Urothelium cell line (cell line): Measurements from ENCODE around the gene CLTB.
A peak's percentile ranks its signal among the peaks of the same experiment; 100 is the strongest.

ENCODE experiments used
- DNase-seq: peaks from one replicate; pipeline ENCODE4 v3.0.0; 2011; ENCODE audit warnings: low spot score, mixed read lengths
- FAIRE-seq: peaks from 2 replicates; lab custom pipeline; 2011; peaks lifted over from hg19 to GRCh38; lab: Jason Lieb, UNC

Gene CLTB

GRCh38 chr5:176383961-176384360 is 32.4 kb downstream of the CLTB start:
- DNase-seq (no peak), FAIRE-seq (no peak)

DNA sequence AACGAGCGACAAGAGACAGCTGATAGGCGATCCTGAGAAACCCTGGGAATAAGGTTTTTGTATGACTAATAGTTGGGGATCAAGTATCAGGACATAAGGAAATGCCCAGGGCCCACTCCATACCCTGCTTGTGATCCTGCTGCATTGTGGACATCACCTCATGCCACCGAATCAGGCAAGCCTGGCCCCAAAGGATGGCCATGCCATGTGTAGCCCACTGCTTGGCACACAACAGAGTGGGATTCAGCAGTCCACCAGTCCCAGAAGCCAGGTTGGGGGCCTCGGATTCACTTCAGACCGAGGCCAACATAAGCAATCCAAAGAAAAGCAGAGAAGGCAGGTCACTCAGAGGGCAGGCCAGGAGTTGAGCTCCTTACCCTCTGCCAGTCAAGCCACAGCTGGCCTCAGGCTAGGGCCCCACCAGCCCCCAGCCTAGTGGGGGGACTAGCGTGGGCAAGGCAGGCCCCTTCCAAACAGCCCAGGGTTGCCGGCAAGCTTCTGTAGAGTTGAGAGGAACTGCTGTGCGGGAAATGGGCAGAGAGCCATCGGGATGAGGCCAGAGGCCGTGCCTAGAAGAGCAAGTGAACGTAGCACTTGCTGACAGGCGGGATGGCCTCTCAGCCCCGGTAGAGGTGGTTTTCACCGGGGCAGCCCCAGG is 33.0 kb downstream of the CLTB start:
- no peak for FAIRE-seq
- DNase-seq: no peak

DNA sequence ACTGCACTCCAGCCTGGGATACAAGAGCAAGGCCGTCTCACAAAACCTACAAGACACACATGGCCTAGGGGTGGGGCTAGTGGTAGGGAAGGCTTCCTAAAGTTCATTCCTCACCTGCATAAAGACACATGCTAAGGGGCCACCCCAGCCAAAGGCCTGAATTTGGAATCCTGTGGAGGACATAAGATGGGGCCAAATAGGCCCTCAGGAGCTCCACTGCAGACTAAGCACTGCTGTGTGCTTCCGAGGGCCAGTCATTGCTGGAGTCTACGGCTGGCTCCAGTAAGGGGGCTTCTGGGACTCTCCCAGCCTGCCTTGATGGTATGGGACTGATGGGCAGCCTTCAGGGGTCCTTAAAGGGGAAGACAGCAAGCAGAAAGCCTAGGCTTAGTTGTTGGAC is 33.6 kb downstream of the CLTB start:
- DNase-seq (no peak), FAIRE-seq (no peak)

- DNase-seq (no peak), FAIRE-seq (no peak)
These were observed 34.4 kb downstream of the CLTB start for GRCh38 chr5:176381979-176382378.

GRCh38 chr5:176381423-176381822 is 34.9 kb downstream of the CLTB start:
- FAIRE-seq (no peak), DNase-seq (no peak)

GRCh38 chr5:176379881-176380280 is 36.5 kb downstream of the CLTB start:
- DNase-seq (no peak), FAIRE-seq (no peak)

- DNase-seq: no peak
- FAIRE-seq: no peak
These were observed 43.1 kb downstream of the CLTB start for GRCh38 chr5:176373100-176373818.

GRCh38 chr5:176371621-176372539 is 44.5 kb downstream of the CLTB start:
- FAIRE-seq (no peak), DNase-seq (no peak)

GRCh38 chr5:176369934-176370711 is 46.2 kb downstream of the CLTB start:
- FAIRE-seq (no peak), DNase-seq (no peak)

DNA sequence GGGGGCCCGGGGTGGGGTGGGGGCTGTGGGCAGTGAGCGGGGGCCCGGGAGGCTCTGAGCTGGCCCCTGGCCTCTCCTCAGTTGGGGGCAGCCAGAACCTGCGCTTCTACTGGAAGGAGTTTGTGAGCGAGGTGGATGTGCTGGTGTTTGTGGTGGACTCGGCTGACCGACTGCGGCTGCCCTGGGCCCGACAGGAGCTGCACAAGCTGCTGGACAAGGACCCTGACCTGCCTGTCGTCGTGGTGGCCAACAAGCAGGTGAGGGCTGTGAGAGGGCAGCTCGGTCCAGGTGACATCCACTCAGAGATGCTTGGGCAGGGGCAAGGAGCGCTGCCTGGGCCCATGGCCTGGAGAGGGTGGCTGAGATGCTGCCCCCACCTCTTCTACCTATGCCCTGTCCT is 47.6 kb downstream of the CLTB start:
- DNase-seq: no peak
- no peak for FAIRE-seq

DNA sequence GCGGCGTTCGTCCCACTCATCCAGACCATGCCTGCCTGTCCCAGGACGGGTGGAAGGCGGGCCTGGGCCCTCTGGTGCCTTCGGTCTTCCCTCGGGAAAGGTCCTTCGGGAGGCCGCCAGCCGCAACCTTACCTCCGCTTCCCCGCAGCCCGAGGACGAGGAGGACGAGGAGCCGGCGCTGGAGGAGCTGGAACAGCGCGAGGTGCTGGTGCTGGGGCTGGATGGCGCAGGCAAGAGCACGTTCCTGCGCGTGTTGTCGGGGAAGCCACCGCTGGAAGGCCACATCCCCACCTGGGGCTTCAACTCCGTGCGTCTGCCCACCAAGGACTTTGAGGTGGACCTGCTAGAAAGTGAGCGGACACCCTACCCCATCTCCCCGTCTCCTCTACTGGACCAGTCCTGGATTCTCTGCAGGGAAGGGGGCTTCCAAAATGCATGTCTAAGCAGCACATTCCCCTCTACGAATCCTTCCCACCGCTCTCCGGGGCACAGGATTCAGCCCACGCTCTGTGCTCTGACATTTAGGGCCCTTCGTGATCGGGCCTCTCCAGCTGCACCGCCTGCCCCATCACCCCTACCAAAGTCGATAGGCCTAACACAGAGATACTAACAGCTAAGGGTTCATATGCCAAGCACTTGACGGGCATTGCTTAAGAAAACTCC is 50.0 kb downstream of the CLTB start:
- DNase-seq: no peak
- no peak for FAIRE-seq

DNA sequence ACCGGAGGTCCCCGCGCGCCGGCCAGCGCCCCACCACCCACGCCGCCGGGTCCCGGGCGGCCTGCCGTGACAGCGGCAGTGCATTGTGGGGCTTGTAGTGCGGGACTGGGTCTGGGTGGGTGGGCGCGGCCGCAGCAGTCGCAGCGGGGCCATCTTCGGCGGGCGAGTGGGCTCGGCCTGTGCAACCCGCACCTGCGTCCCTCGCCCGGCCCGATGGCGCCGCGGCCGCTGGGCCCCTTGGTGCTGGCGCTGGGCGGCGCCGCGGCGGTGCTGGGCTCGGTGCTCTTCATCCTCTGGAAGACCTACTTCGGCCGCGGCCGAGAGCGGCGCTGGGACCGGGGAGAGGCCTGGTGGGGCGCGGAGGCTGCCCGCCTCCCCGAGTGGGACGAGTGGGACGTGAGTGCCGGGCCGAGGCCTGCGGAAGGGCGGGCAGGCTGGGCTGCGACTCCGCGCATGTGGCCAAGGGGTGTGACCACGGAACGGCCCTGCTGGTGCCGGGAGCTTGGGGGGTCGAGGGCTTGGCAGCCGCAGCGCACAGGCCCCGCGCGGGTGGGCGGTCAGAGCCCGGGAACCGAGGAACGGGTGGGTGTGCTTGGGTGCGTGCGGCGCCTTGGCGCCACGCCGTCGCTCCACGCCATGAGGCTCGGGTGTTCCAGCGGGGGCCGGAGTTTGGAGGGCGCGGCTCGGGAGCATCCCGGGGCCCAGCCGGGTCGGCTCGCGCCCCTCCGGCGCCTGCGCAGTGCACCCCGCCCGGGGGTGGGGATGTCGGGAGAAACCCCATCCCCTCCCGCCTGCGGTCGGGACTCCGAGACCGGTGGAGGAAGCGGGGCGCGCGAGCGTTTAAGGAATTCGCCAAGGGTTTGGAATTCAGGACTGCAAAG is 50.7 kb downstream of the CLTB start, which contains the start of gene ARL10:
Gene ARL10 (plus strand): TSS at position 137 of the 881 bp plus-strand sequence. CDS start 77 bp downstream, at position 214.
- DNase-seq (peak; percentile 61), FAIRE-seq (no peak)

- DNase-seq (no peak), FAIRE-seq (no peak)
These were observed 51.5 kb downstream of the CLTB start for GRCh38 chr5:176364765-176365350.

DNA sequence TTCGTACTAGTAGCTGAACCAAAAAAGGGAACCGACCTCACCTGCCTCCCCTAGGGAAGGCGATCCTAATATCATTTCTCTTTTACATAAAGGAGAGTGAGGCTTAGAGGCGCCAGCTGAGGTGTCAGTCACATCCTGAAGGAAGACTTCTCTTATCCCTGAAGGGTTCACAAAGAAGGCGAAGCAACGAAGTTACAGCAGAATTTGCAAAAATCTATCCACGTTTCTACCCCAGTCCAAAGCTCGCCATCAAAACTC is 54.2 kb downstream of the CLTB start:
- FAIRE-seq: no peak

GRCh38 chr5:176361437-176362232 is 54.7 kb downstream of the CLTB start, which contains the start of gene KIAA1191:
Gene KIAA1191, minus strand, starts transcription at chr5:176361764. Its CDS starts 2,256 bp downstream, at chr5:176359508.
- FAIRE-seq: no peak
- peak; percentile 93 for DNase-seq

More for the DNA sequence above, 54.2 kb downstream of the CLTB start:
- DNase-seq: no peak

GRCh38 chr5:176360894-176361436 is 55.4 kb downstream of the CLTB start:
- FAIRE-seq (no peak), DNase-seq (no peak)

DNA sequence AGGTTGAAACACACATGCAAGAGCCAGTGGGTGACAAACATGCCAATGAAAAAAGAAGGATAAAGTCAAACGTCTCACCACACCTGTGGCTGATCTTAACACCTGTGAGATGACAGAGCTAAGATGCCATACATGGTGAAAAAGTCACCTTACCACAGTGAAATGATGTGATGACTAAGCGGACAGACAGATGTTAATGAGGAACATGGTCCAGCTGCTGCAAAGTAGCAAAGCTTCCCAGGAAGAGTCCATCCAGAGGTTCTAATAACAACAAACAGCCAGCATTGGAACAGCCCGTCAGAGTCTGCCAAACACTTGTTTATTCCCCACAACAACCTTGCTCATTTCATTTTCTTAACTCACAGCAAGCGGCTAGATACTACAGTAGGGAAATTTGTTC is 56.7 kb downstream of the CLTB start:
- no peak for DNase-seq
- FAIRE-seq: no peak

- no peak for DNase-seq
- FAIRE-seq: no peak
These were observed 60.2 kb downstream of the CLTB start for GRCh38 chr5:176356179-176356566.
